Measurements from ENCODE around the gene MT1E. TPM values are rescaled to one million over a fixed set of nuclear protein-coding genes. Genes with fewer than 3 reads are reported as not detected.

The MT1E gene
- total RNA-seq, 1 experiment from 2014 or later, result not detected

GRCh38 chr16:56593573-56594291 lies 31.8 kb upstream of the MT1E start:
- POLR2A ChIA-PET (ENCODE audit: unreplicated experiment), result no interaction called here
- no peak for ATAC-seq
- BruUV-seq (replicated peaks), result no TSS peak
- CTCF ChIA-PET, result no interaction called here
- no peak overlapping the region for H3K9ac ChIP-seq (ENCODE audit: low read length)
- 0 out of 2 replicates have a peak, but pooled peaks cover 5% of the 10 kb centered on the region for H3K27me3 ChIP-seq (ENCODE audit: low read length)
- intact Hi-C loops (cut with micrococcal nuclease), result no loop called here
- no peak overlapping the region for H3K27ac ChIP-seq (ENCODE audit: low read length)
- no peaks in the 10 kb centered on the region for H3K4me1 ChIP-seq (ENCODE audit: insufficient read depth, low read length)
- no peaks in the 10 kb centered on the region for H3K9me3 ChIP-seq (ENCODE audit: low read length)
- H3F3A ChIP-seq (ENCODE audit: low read length, unreplicated experiment), result no peaks in the 10 kb centered on the region
- no peak overlapping the region for H3K4me2 ChIP-seq (ENCODE audit: low read length)
- H3K79me2 ChIP-seq (ENCODE audit: low read length), result no peaks in the 10 kb centered on the region
- DNase-seq, result no peak
- H4K20me1 ChIP-seq (ENCODE audit: low read length), result no peaks in the 10 kb centered on the region
- no peaks in the 10 kb centered on the region for H3K9me2 ChIP-seq (replicated peaks; ENCODE audit: low read length)
- no peak overlapping the region for H3K4me3 ChIP-seq (ENCODE audit: low read length)
- no peaks in the 10 kb centered on the region for H3K36me3 ChIP-seq (ENCODE audit: low read depth, low read length)
- H2AFZ ChIP-seq (ENCODE audit: low read length), result no peak overlapping the region
- TF ChIP-seq CTCF (conservative IDR thresholded peaks at IDR 0.05; ENCODE audit: low read depth, low read length), result no peak
- TF ChIP-seq EZH2 (IDR thresholded peaks at IDR 0.05; ENCODE audit: low read length, unreplicated experiment), result no peak
- no peak for TF ChIP-seq EZH2phosphoT487 (IDR thresholded peaks at IDR 0.05; ENCODE audit: borderline replicate concordance, low read length)

- POLR2A ChIA-PET (ENCODE audit: unreplicated experiment), result no interaction called here
- Histone ChIP-seq H3K4me3 (ENCODE audit: low read length) (no peak overlapping the region), H3K9me2 (replicated peaks; ENCODE audit: low read length) (no peaks in the 10 kb centered on the region), H3K79me2 (ENCODE audit: low read length) (no peaks in the 10 kb centered on the region), H3K4me2 (ENCODE audit: low read length) (no peak overlapping the region), H3K27me3 (ENCODE audit: low read length) (no peaks in the 10 kb centered on the region), H4K20me1 (ENCODE audit: low read length) (no peaks in the 10 kb centered on the region), H3K27ac (ENCODE audit: low read length) (no peak overlapping the region), H2AFZ (ENCODE audit: low read length) (no peak overlapping the region), H3F3A (ENCODE audit: low read length, unreplicated experiment) (no peaks in the 10 kb centered on the region), H3K36me3 (ENCODE audit: low read depth, low read length) (no peaks in the 10 kb centered on the region), H3K4me1 (ENCODE audit: insufficient read depth, low read length) (no peaks in the 10 kb centered on the region), H3K9me3 (ENCODE audit: low read length) (no peaks in the 10 kb centered on the region), H3K9ac (ENCODE audit: low read length) (no peak overlapping the region)
- CTCF ChIA-PET, result no interaction called here
- DNase-seq, result no peak
- intact Hi-C loops (cut with micrococcal nuclease), result no loop called here
- ATAC-seq, result no peak
- TF ChIP-seq EZH2 (IDR thresholded peaks at IDR 0.05; ENCODE audit: low read length, unreplicated experiment), result no peak
- no peak for TF ChIP-seq EZH2phosphoT487 (IDR thresholded peaks at IDR 0.05; ENCODE audit: borderline replicate concordance, low read length)
- TF ChIP-seq CTCF (conservative IDR thresholded peaks at IDR 0.05; ENCODE audit: low read depth, low read length), result no peak
- BruUV-seq (replicated peaks), result no TSS peak
Observed at GRCh38 chr16:56594292-56594619, 31.3 kb upstream of the MT1E start.

GRCh38 chr16:56600398-56600999 lies 25.1 kb upstream of the MT1E start:
- Histone ChIP-seq H3K4me3 (ENCODE audit: low read length) (peak overlapping the region; percentile 53; the same call in 1 of the 2 replicates), H2AFZ (ENCODE audit: low read length) (peak overlapping the region; percentile 66), H3K27me3 (ENCODE audit: low read length) (no peaks in the 10 kb centered on the region), H3F3A (ENCODE audit: low read length, unreplicated experiment) (peaks cover 5% of the 10 kb centered on the region), H4K20me1 (ENCODE audit: low read length) (no peaks in the 10 kb centered on the region), H3K9me2 (replicated peaks; ENCODE audit: low read length) (no peaks in the 10 kb centered on the region), H3K4me2 (ENCODE audit: low read length) (peak overlapping the region; percentile 81), H3K9me3 (ENCODE audit: low read length) (no peaks in the 10 kb centered on the region), H3K79me2 (ENCODE audit: low read length) (no peaks in the 10 kb centered on the region), H3K4me1 (ENCODE audit: insufficient read depth, low read length) (peaks cover 14% of the 10 kb centered on the region), H3K9ac (ENCODE audit: low read length) (no peak overlapping the region), H3K36me3 (ENCODE audit: low read depth, low read length) (no peaks in the 10 kb centered on the region), H3K27ac (ENCODE audit: low read length) (no peak overlapping the region)
- TF ChIP-seq CTCF (conservative IDR thresholded peaks at IDR 0.05; ENCODE audit: low read depth, low read length) (peak; percentile 81), EZH2phosphoT487 (IDR thresholded peaks at IDR 0.05; ENCODE audit: borderline replicate concordance, low read length) (no peak)
- intact Hi-C loops (cut with micrococcal nuclease), result loop anchor here (1.0 to 10.0 kb wide), 2 partner anchors 54 to 86 kb away; partner anchors contain the start of genes MT1B and MT1F
- ATAC-seq (peak; percentile 69; the same call in 1 of the 2 replicates), DNase-seq (peak; percentile 68)
- BruUV-seq (replicated peaks), result no TSS peak
- ChIA-PET CTCF (interaction anchor here (0.5 to 1.1 kb wide), 7 partner anchors 26 to 1184 kb away, joined by 3 to 17 read pairs (median 4); no protein-coding TSS in a partner anchor), POLR2A (ENCODE audit: unreplicated experiment) (no interaction called here)

Data from PC-3 (cell line).